DLD1 (cell line): ENCODE data around the gene ADGRA3.
"Not testable (repeated sequence)": the region's sequence is repeated elsewhere in the genome, so short reads cannot be mapped to it uniquely, and the experiment has no call there.

Experiments
- in situ Hi-C: cut with HindIII; loops from 2 replicates; pipeline ENCODE4 v1.10.0; 2017; ENCODE audit warnings: low sequenced_read_pairs

ADGRA3 gene

GRCh38 chr4:22480675-22481327 is 35.1 kb downstream of the ADGRA3 start:
- in situ Hi-C loops: no loop called here

GRCh38 chr4:22478426-22478825 is 37.4 kb downstream of the ADGRA3 start:
- in situ Hi-C loops: no loop called here

DNA sequence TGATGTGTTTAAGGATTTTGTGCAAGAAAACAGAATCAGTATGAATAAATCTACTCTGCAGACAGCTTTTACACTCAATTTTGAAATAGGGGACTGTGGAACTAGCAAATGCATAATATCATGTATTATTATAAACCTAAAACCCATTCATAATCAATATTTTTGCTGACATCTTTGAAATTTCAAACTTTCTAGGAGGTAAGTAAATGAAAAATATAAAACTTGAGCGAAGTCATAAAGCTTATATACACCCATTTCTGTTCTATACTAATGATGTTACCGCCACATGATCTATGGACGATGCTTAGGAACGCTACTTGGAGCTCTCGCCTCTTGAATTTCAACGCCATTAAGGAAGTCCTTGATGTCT is 38.1 kb downstream of the ADGRA3 start:
- in situ Hi-C loops: no loop called here

DNA sequence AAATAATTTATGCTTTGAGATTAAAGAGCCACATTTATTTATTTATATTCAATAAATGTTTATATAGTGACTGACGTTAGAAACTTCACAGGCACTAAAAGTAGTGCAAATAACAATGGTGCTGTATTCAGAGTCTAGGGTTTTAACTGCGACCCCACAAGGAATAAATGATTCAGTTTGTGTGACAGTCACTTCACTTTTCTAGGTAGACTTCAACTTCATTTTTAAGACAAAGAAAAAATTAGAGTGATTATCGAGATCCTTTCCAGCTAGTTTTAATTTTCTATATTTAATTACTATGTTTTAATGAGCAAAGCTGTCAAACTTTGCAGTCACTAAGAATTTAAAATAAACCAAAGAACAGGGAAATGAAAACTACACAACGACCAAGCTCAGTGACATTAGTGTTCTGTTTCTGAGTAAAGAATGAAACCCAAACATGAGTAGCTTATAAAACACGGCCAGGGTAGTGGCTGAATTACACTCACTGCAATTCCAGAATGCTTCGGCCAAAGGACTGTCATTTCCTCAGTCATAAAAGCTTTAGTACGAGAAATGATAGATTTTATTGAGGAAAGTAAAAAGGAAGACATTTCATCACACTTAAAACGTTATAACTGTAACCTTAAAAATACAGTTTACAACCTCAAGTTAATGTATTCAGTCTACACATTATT is 38.6 kb downstream of the ADGRA3 start:
- in situ Hi-C loops: no loop called here

DNA sequence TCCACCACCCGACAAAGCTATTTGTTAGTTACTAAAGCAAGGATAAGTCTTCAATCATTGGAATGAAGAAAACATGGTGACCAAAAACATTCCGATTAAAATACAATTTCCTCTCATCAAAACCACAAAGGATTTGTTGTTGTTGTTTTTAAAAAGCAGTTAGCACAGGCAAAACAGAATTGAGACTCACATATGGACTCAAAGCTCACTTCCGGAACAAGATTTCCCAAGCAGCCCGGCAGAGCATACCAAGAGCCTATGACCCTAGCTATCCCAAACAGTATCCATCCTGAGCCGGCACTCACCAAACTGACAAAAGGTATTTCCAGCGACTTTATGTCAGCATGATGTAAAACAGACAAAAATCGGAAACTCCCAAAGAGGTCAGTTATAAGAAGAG is 39.9 kb downstream of the ADGRA3 start:
- in situ Hi-C loops: no loop called here

DNA sequence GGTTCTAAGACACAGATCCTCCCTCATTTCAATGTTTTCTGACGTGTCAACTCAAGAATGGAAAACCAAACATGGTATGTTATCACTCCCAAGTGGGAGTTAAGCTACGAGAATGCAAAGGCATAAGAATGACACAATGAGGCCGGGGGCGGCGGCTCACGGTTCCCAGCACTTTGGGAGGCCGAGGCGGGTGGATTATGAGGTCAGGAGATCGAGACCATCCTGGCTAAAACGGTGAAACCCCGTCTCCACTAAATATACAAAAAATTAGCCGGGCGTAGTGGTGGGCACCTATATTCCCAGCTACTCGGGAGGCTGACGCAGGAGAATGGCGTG is 40.6 kb downstream of the ADGRA3 start:
- in situ Hi-C loops: not testable (repeated sequence)

GRCh38 chr4:22474636-22475310 is 41.1 kb downstream of the ADGRA3 start:
- in situ Hi-C loops: no loop called here

GRCh38 chr4:22473268-22473667 is 42.6 kb downstream of the ADGRA3 start:
- in situ Hi-C loops: no loop called here

GRCh38 chr4:22471999-22472461 is 43.8 kb downstream of the ADGRA3 start:
- in situ Hi-C loops: no loop called here

- in situ Hi-C loops: no loop called here
Measured at GRCh38 chr4:22471419-22471818, 44.4 kb downstream of the ADGRA3 start.

DNA sequence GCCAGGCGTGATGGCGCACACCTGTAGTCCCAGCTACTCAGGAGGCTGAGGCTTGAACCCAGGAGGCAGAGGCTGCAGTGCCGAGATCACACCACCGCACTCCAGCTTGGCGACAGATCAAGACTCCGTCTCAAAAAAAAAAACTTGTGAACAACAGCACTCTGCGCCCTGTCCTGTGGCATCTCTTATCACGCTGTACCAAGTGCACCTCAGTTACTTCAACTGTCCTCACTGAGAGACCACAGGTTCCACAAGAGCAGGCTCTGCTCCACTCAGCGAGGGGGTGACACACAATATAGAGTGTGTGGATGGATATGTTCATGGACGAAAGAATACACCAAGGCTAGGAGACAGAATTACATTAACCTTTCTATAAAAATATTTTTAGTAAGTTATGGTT is 49.3 kb downstream of the ADGRA3 start:
- in situ Hi-C loops: no loop called here

DNA sequence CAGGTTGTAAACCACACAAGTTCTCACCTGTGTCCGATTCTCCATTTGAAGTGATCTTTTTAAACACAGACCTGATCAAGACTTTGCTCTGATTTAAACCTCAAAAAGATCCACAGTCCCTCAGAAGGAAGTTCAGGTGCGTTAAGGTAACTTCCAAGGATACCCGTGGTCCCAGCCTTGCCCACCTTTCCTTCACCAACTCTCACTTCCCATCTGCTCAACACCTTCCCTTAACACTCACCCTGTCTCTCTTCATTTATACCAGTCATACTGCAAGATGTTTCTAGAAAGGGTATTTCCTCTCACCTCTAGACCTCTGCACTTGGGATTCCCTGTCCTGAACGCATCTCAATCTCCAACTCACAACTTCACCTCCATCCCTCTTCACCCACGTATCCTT is 49.9 kb downstream of the ADGRA3 start:
- in situ Hi-C loops: no loop called here

GRCh38 chr4:22465349-22465748 is 50.5 kb downstream of the ADGRA3 start:
- in situ Hi-C loops: no loop called here

GRCh38 chr4:22463179-22463578 is 52.7 kb downstream of the ADGRA3 start:
- in situ Hi-C loops: no loop called here

GRCh38 chr4:22462688-22463087 is 53.2 kb downstream of the ADGRA3 start:
- in situ Hi-C loops: no loop called here

DNA sequence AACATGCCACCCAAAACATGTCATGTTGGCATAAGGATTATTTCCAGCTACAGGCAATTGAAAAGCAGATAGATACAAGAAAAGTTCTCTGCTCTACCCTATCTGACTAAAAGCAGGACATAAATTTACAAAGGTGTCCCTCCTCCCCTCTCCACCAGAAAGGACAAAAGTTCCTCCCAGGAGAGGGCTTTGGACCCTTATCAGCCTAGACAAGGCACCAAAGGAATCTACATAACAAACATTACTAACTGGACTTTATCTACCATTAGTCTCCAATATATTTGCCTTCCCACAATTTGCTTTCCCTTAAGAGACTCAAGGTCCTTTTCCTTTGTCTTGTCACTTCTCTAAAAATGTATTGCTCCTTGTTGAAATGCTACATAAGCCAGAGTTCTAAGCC is 55.6 kb downstream of the ADGRA3 start:
- in situ Hi-C loops: no loop called here

DNA sequence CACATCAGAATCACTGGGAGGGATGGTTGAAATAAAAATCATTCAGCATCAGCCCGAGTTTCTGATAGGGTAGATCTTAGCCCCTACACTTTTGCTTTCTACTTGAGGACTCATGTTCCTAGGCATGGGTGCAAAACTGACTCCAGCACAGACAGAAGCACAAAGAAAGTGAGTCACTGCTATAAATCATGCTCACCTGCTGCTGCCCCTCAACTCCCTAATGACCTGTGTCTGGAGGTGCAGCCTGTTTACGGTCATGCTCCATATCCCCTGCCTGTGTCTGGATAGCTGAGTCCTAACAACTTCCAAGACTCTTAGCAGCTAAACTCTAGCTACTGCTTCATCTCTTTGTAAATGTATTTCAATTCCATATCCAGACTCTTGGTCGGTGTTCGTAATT is 57.8 kb downstream of the ADGRA3 start:
- in situ Hi-C loops: no loop called here

- in situ Hi-C loops: no loop called here
Measured at GRCh38 chr4:22457348-22457747, 58.5 kb downstream of the ADGRA3 start.

- in situ Hi-C loops: no loop called here
Measured at GRCh38 chr4:22456291-22456690, 59.6 kb downstream of the ADGRA3 start.

GRCh38 chr4:22454955-22455354 is 60.9 kb downstream of the ADGRA3 start:
- in situ Hi-C loops: no loop called here

DNA sequence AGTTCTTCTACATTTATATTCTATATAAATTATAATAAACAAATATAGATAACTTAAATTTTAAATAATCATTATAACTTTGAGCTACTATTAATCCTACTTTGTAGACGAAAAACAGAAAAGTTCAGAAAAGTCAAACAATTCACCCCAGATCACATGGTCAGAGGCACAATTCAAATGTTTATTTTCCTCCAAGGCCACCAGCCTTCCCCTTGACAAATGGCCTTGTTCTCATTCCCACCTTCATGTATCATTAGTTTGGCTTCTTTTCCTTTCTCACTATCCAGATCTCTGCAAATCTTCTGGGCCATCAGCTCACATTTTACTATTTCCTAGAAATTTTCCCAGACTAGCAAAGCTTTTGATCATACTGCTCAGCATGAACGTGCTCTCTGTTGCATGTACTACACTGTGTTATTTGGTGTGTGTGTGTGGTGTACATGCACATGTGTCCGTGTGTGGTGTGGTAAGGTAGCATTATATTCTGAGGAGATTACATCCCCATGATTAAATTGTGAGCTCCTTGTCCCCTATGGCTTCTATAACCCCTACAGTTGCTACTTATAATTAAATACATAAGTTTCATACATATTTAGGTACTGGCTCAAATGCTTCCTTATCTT is 61.5 kb downstream of the ADGRA3 start:
- in situ Hi-C loops: no loop called here

DNA sequence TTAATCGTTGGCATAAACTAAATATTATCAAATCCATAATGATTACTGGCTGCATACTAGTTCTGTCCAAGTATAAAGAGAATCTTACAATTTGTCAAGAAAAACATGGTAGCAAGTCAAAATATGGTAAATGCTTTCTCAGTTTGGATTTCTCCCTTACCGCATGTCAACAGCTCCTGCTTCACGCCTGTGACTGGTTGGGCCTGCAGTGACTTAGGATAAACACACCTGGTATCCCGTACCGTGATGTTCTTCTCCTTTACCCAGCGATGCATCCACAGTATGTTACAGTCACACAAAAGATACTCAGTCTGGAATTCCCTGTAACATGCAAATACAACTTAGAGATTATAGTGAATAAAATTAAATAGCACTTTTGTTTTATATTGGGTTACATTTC is 71.1 kb downstream of the ADGRA3 start:
- in situ Hi-C loops: no loop called here
